Stimulated activated CD8-positive, alpha-beta memory T cell treated with anti-CD3 and anti-CD28 coated beads, Interleukin-2, amount 100 ng/mL, for 48 hours (primary cell): ENCODE data around the gene KASH5.
"Not testable (repeated sequence)": the region's sequence is repeated elsewhere in the genome, so short reads cannot be mapped to it uniquely, and the experiment has no call there.

Experiments
- DNase-seq, 2 donors: peaks; one replicate each; pipeline ENCODE4 v3.0.0-alpha.2; 2020; ENCODE audit warnings: low read depth in 2 of 2

KASH5 gene

GRCh38 chr19:49362048-49362928, 25.8 kb upstream of the KASH5 start, which contains the start of gene TEAD2:
Gene TEAD2 (minus strand): TSS chr19:49362416. CDS start chr19:49360075, 2,341 bp downstream.
- no peak for DNase-seq

DNA sequence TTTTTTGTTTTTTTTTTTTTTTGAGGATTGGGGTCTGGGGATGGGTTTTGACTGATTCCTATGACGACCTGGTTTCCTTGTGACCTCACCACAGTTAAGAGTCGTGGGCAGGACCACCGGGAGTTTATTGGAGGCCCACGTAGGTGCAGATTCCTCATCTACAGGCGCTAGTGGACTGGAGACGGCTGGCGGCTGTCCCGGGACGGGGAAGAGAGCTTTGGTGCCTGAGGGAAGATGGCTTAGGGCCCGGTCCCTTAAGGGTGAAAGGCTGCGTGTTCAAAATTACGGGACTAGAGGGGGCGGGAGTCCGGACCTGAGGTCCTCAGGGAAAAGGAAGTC, 25.2 kb upstream of the KASH5 start:
- no peak for DNase-seq

DNA sequence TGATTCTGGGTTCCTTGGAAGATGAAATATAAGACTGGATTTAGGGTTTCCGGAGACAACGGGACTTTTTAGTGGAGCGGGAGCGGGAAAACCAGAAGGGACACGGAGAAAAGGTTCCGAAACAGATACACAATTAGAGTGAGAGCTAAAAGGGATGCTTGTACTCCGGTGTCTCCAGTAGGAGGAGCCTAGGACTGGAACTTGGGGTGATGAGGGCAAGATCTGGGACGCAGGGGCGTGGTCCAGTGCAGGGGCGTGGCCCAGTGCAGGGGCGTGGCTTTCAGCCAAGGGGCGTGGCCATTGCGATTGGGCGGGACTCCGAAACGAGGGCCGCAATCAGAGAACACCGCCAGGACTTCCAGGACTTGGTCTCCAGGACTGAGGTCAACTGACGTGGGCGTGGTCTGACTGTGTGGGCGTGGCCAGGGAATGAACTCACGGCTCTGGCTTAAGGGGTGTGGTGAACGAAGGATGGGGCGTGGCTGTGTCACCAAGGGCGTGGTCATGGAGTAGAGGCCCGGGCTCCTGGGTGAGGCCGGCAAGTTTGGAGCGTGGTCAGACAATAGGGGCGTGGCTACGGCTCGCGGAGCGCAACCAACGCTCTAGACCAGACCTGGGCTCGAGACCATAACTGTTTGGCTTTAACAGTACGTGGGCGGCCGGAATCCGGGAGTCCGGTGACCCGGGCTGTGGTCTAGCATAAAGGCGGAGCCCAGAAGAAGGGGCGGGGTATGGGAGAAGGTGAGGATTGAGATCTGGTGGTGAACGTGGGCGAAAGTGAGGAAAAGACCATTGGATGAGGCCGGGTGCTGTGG, 24.6 kb upstream of the KASH5 start, which contains the start of gene DKKL1:
Gene DKKL1, plus strand, starts transcription at position 610 of the 815 bp plus-strand sequence. Its CDS starts 122 bp downstream, at position 732.
- DNase-seq, result peak; percentile 68 to 88

GRCh38 chr19:49364083-49364737, 23.8 kb upstream of the KASH5 start:
- DNase-seq, result no peak

GRCh38 chr19:49366110-49366509, 21.9 kb upstream of the KASH5 start:
- no peak for DNase-seq

- DNase-seq, result no peak
These were observed 19.2 kb upstream of the KASH5 start for GRCh38 chr19:49368711-49369358.

DNA sequence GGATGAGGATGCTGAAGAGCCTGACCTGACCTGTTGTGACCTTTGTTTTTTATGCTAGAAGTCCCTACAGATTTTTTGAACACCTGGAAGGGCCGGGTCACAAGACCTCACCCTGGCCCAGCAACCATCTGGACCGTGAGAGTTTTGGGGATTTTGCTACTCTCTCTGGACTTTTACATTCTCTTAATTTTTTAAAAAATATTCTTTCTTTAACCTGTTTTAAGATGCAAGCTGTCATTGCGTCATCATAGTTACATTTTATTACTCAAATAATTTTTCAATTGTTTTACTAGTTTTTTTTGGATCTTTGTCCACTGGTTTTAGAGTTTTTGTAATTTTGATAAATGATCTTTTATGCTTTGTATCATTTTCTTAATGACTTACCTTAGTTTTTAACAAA, 16.9 kb upstream of the KASH5 start:
- no peak for DNase-seq

DNA sequence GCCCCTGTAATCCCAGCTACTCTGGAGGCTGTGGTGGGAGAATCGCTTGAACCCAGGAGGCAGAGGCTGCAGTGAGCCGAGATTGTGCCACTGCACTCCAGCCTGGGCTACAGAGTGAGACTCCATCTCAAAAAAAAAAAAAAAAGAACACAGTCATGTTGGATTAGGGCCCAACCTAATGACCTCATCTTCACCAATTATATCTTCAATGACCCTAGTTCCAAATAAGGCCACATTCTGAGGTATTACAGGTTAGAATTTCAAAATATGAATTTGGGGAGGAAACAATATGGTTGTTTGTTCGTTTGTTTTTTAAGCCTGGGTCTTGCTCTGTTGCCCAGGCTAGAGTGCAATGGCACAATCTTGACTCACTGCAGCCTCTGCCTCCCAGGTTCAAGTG, 14.9 kb upstream of the KASH5 start:
- not testable (repeated sequence) for DNase-seq

DNA sequence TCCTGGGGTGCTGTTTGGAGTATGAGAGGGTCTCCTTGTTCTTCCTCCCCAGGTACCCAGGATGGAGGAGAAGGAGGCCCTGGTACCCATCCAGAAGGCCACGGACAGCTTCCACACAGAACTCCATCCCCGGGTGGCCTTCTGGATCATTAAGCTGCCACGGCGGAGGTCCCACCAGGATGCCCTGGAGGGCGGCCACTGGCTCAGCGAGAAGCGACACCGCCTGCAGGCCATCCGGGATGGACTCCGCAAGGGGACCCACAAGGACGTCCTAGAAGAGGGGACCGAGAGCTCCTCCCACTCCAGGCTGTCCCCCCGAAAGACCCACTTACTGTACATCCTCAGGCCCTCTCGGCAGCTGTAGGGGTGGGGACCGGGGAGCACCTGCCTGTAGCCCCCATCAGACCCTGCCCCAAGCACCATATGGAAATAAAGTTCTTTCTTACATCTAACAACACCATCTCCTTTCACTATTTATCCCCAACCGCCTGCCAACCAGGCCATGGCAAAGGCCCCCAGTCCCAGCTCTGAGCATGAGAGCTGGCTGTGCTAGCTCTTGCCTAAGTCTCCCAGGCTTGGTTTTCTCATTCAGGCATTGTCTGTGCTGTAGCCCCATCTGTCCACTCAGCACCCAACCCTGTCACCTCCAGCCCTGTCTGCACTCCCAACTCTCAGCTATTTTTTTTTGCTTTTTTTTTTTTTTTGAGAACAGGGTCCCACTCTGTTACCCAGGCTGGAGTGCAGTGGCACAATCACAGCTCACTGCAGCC, 13.2 kb upstream of the KASH5 start:
- no peak for DNase-seq

- DNase-seq, result no peak
These were observed 9.5 kb upstream of the KASH5 start for GRCh38 chr19:49378512-49378911.

GRCh38 chr19:49380391-49380790, 7.7 kb upstream of the KASH5 start:
- DNase-seq, result no peak

GRCh38 chr19:49382639-49383038, 5.4 kb upstream of the KASH5 start:
- no peak for DNase-seq

GRCh38 chr19:49383599-49383998, 4.5 kb upstream of the KASH5 start:
- no peak for DNase-seq

DNA sequence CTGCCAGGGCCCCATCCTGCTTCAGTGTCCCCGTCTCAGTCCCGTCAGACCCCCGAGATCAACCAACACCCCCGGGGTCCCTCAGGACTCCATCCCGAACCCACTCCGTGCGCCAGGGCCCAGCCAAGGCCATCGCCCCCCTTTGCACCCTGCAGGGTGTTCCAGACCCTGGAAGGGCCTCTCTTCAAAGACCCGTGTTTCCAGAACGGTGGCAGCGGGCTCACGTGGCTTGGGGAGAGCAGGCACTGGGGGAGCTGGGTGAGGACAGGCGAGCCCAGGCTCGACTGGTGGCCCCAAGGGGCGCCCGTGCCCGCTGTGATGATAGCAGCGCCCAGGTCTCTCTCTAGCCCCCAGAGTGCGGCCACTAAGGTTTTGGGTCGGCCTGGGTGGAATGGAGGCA, 1.4 kb downstream of the KASH5 start:
- no peak for DNase-seq

GRCh38 chr19:49390131-49390928, 2.3 kb downstream of the KASH5 start:
- DNase-seq, result no peak

DNA sequence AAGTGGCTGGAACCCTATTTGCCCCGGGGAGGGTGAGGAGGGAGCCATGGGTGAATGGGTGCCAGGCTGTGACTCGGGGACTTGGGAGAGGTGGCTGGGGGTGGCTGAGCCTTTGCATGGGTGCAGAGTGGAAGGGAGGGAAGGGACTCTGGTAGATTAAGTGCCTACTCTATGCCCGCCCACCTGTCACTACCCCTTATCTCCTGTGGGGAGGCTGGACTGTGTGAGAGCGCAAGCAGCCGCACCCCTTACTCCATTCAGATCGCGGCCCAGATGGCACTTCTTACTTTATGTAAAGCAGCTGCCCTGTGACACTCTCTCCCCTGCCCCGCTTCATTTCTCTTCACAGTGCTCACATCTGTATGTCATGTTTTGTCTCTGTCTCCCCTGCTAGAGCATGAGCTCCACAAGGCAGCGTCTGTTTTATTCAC, 2.9 kb downstream of the KASH5 start:
- no peak for DNase-seq

GRCh38 chr19:49391581-49392399, 3.7 kb downstream of the KASH5 start:
- peak; percentile 62 to 65 for DNase-seq

GRCh38 chr19:49393881-49394280, 5.8 kb downstream of the KASH5 start:
- no peak for DNase-seq
